Endothelial cell (in vitro differentiated cells): ENCODE measurements around the gene ESD. TPM values are rescaled to one million over a fixed set of nuclear protein-coding genes. Genes with fewer than 3 reads are reported as not detected.

Source experiments
- DNase-seq: peaks from one replicate; pipeline ENCODE4 v3.0.0; 2021; ENCODE audit warnings: low spot score
- H3K27ac Mint-ChIP-seq: one replicate; pipeline ENCODE4 v1.8.0; 2021; ENCODE audit warnings: mixed read lengths, inconsistent platforms; ENCODE audit not compliant: unreplicated experiment
- H3K27me3 Mint-ChIP-seq: one replicate; pipeline ENCODE4 v1.8.0; 2021; ENCODE audit warnings: mild to moderate bottlenecking, moderate library complexity, mixed read lengths, inconsistent platforms; ENCODE audit not compliant: unreplicated experiment
- H3K36me3 Mint-ChIP-seq: one replicate; pipeline ENCODE4 v1.8.0; 2021; ENCODE audit warnings: mild to moderate bottlenecking, low read depth, mixed read lengths, inconsistent platforms; ENCODE audit not compliant: unreplicated experiment
- H3K4me1 Mint-ChIP-seq: one replicate; pipeline ENCODE4 v1.8.0; 2021; ENCODE audit warnings: mild to moderate bottlenecking, mixed read lengths, inconsistent platforms; ENCODE audit not compliant: unreplicated experiment
- H3K4me3 Mint-ChIP-seq: one replicate; pipeline ENCODE4 v1.8.0; 2021; ENCODE audit warnings: mild to moderate bottlenecking, mixed read lengths, inconsistent platforms; ENCODE audit not compliant: unreplicated experiment
- H3K9me3 Mint-ChIP-seq: one replicate; pipeline ENCODE4 v1.8.0; 2021; ENCODE audit warnings: mixed read lengths, inconsistent platforms; ENCODE audit not compliant: unreplicated experiment
- CTCF ChIP-seq: fragments of 200-600 bp; sonication (generic); IDR thresholded peaks from one replicate; pipeline ENCODE4 v1.5.0; 2021; ENCODE audit warnings: antibody characterized with exemption; ENCODE audit not compliant: unreplicated experiment
- total RNA-seq: library from RNA; stranded (reverse); fragmentation: NEBNext Ultra II Directional; extraction: Animal tissue kit (Norgen Biotek cat#: 25700); gene quantifications from one replicate; pipeline ENCODE4 v1.2.1, GENCODE V29; 2021; ENCODE audit not compliant: unreplicated experiment

Gene ESD
- total RNA-seq, 1 donor from 2014 or later = 90.9 TPM

GRCh38 chr13:46739447-46740098 is 57.4 kb downstream of the ESD start:
- Mint-ChIP-seq H3K4me1 (no peaks in the 10 kb centered on the region), H3K4me3 (no peak overlapping the region), H3K36me3 (peaks cover 25% of the 10 kb centered on the region), H3K27me3 (peaks cover 3% of the 10 kb centered on the region), H3K9me3 (no peaks in the 10 kb centered on the region), H3K27ac (no peak overlapping the region)
- TF ChIP-seq CTCF = no peak
- DNase-seq = no peak

GRCh38 chr13:46738766-46739165 is 58.2 kb downstream of the ESD start:
- Mint-ChIP-seq H3K4me1 (no peaks in the 10 kb centered on the region), H3K9me3 (no peaks in the 10 kb centered on the region), H3K36me3 (peaks cover 18% of the 10 kb centered on the region), H3K4me3 (no peak overlapping the region), H3K27me3 (peaks cover 1% of the 10 kb centered on the region), H3K27ac (no peak overlapping the region)
- TF ChIP-seq CTCF = no peak
- no peak for DNase-seq

- H3K4me1 Mint-ChIP-seq = no peaks in the 10 kb centered on the region
- peaks cover 15% of the 10 kb centered on the region for H3K36me3 Mint-ChIP-seq
- no peak for TF ChIP-seq CTCF
- peaks cover 1% of the 10 kb centered on the region for H3K27me3 Mint-ChIP-seq
- no peaks in the 10 kb centered on the region for H3K9me3 Mint-ChIP-seq
- no peak for DNase-seq
- H3K4me3 Mint-ChIP-seq = no peak overlapping the region
- H3K27ac Mint-ChIP-seq = no peak overlapping the region
These were observed 58.9 kb downstream of the ESD start for GRCh38 chr13:46738055-46738454.

- no peak for DNase-seq
- Mint-ChIP-seq H3K4me3 (no peak overlapping the region), H3K36me3 (peaks cover 20% of the 10 kb centered on the region), H3K4me1 (no peaks in the 10 kb centered on the region), H3K27me3 (peaks cover 1% of the 10 kb centered on the region), H3K27ac (no peak overlapping the region), H3K9me3 (no peaks in the 10 kb centered on the region)
- no peak for TF ChIP-seq CTCF
These were observed 60.2 kb downstream of the ESD start for GRCh38 chr13:46736541-46737310.

GRCh38 chr13:46735425-46735824 is 61.5 kb downstream of the ESD start:
- TF ChIP-seq CTCF = no peak
- H3K27ac Mint-ChIP-seq = no peak overlapping the region
- no peaks in the 10 kb centered on the region for H3K4me1 Mint-ChIP-seq
- H3K4me3 Mint-ChIP-seq = no peak overlapping the region
- peaks cover 22% of the 10 kb centered on the region for H3K36me3 Mint-ChIP-seq
- peaks cover 1% of the 10 kb centered on the region for H3K27me3 Mint-ChIP-seq
- no peaks in the 10 kb centered on the region for H3K9me3 Mint-ChIP-seq
- DNase-seq = no peak
